H1 (cell line): ENCODE measurements around the gene DMAC2. TPM values are rescaled to one million over a fixed set of nuclear protein-coding genes. Genes with fewer than 3 reads are reported as not detected.

Experiments used
- PHF8 ChIP-seq: fragments of 200-600 bp; sonication (generic); conservative IDR thresholded peaks from 2 replicates; pipeline ENCODE4 v1.7.1; 2012; ENCODE audit warnings: low read depth, mild to moderate bottlenecking, inconsistent platforms, low read length, moderate library complexity
- SUZ12 ChIP-seq: fragments of 200-600 bp; sonication (generic); IDR thresholded peaks from 2 replicates; pipeline ENCODE4 v1.6.1; 2012; ENCODE audit warnings: mild to moderate bottlenecking, inconsistent platforms, low read length, moderate library complexity, mixed read lengths
- TAF1 ChIP-seq: IDR thresholded peaks from 2 replicates; pipeline ENCODE4 v1.6.1; 2011; ENCODE audit warnings: mild to moderate bottlenecking, low read depth, low read length
- polyA plus RNA-seq, 7 experiments: library from polyadenylated mRNA; depleted of rRNA in 3 of 7; stranded (reverse) in 5 of 7; unstranded in 2 of 7; fragments of >200 nt in 5 of 7; fragments of 200-250 nt in 2 of 7; gene quantifications; 1 replicate in 5 of 7; 2 replicates in 1 of 7; 4 replicates in 1 of 7; pipeline versions ENCODE4 v1.2.1 to v1.2.3, GENCODE V29; 2011 to 2013; ENCODE audit warnings: missing spikeins in 2 of 7, mixed read lengths in 2 of 7
- total RNA-seq: library from RNA; stranded (reverse); fragmentation: NEBNext Ultra II Directional; extraction: Animal tissue kit (Norgen Biotek cat#: 25700); gene quantifications from 2 replicates; pipeline ENCODE4 v1.2.1, GENCODE V29; 2021

DMAC2 gene
- total and polyA plus RNA-seq, 2 of the 8 experiments (the other 6 are each of a cell fraction or from before 2014, with no cell fraction given), result 86.8 to 170 TPM

DNA sequence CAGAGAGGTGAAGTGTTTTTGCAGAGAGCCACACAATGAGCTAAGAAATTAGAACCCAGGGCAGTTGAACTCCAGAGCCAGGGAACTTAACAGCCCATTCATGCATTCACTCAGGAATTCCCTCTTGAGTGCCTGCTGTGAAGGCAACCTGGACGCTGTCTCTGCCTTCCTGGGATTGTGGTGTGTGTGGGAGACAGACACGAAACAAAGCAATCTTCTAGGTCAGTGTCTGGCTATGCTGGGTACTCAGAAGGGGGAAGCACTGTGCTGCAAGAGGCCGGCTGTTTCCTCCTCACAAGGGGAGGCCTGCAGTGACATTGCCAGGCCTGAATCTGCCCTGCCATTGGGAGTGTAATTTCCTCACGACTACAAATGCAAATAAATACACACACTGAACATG is 32.4 kb downstream of the DMAC2 start (continued):
- TF ChIP-seq TAF1 (no peak), PHF8 (no peak), SUZ12 (no peak)
